ENCODE data around the gene KCTD12.

- TF ChIP-seq CTCF (IDR thresholded peaks at IDR 0.05) (no peak), EP300 (IDR thresholded peaks at IDR 0.05; ENCODE audit: low read depth) (no peak), POLR2A (IDR thresholded peaks at IDR 0.05) (no peak)
Measured at GRCh38 chr13:76932076-76932475, 45.9 kb upstream of the KCTD12 start.
